MM.1S (cell line): Measurements from ENCODE around the gene CAMLG.
A peak's percentile ranks its signal among the peaks of the same experiment; 100 is the strongest.

Experiments used
- DNase-seq: peaks from one replicate; pipeline ENCODE4 v3.0.0-alpha.2; 2015
- H2AFZ ChIP-seq: fragments of 300-600 bp; sonication (generic); 2 replicates; pipeline ENCODE4 v1.6.0; 2016; ENCODE audit warnings: antibody characterized with exemption, low read length
- H3F3A ChIP-seq: fragments of 300-600 bp; sonication (generic); 2 replicates; pipeline ENCODE4 v1.6.1; 2016; ENCODE audit warnings: mild to moderate bottlenecking, antibody characterized with exemption, low read length, moderate library complexity, mixed read lengths; ENCODE audit not compliant: insufficient read depth
- H3K27ac ChIP-seq: fragments of 300-600 bp; sonication (generic); 2 replicates; pipeline ENCODE4 v1.5.1; 2016; ENCODE audit warnings: mild to moderate bottlenecking, low read length
- H3K27me3 ChIP-seq: fragments of 300-600 bp; sonication (generic); replicated peaks from 2 replicates; pipeline ENCODE4 v1.6.0; 2016; ENCODE audit warnings: low read length; ENCODE audit not compliant: insufficient read depth
- H3K36me3 ChIP-seq: fragments of 300-600 bp; sonication (generic); replicated peaks from 2 replicates; pipeline ENCODE4 v1.6.1; 2016; ENCODE audit warnings: mild to moderate bottlenecking, low read length, mixed read lengths; ENCODE audit not compliant: insufficient read depth
- H3K4me1 ChIP-seq: fragments of 300-600 bp; sonication (generic); 2 replicates; pipeline ENCODE4 v1.6.1; 2016; ENCODE audit warnings: low read length, mixed read lengths
- H3K4me2 ChIP-seq: fragments of 300-600 bp; sonication (generic); 2 replicates; pipeline ENCODE4 v1.6.0; 2016; ENCODE audit warnings: low read depth, low read length
- H3K4me3 ChIP-seq: fragments of 300-600 bp; sonication (generic); 2 replicates; pipeline ENCODE4 v1.5.1; 2016; ENCODE audit warnings: low read length, mixed read lengths
- H3K79me2 ChIP-seq: fragments of 300-600 bp; sonication (generic); 2 replicates; pipeline ENCODE4 v1.6.1; 2016; ENCODE audit warnings: mixed run types, low read length, mixed read lengths
- H3K9ac ChIP-seq: fragments of 300-600 bp; sonication (generic); 2 replicates; pipeline ENCODE4 v1.6.1; 2016; ENCODE audit warnings: low read length, mixed read lengths
- H3K9me2 ChIP-seq: fragments of 300-600 bp; sonication (generic); replicated peaks from 2 replicates; pipeline ENCODE4 v1.6.1; 2016; ENCODE audit warnings: mild to moderate bottlenecking, low read length, mixed read lengths; ENCODE audit not compliant: insufficient read depth
- H3K9me3 ChIP-seq: fragments of 300-600 bp; sonication (generic); replicated peaks from 2 replicates; pipeline ENCODE4 v1.6.1; 2016; ENCODE audit warnings: mild to moderate bottlenecking, low read length, mixed read lengths; ENCODE audit not compliant: insufficient read depth
- H4K20me1 ChIP-seq: fragments of 300-600 bp; sonication (generic); 2 replicates; pipeline ENCODE4 v1.6.1; 2016; ENCODE audit warnings: mild to moderate bottlenecking, low read length, moderate library complexity, mixed read lengths; ENCODE audit not compliant: insufficient read depth
- CTCF ChIP-seq: fragments of 300-600 bp; sonication (generic); IDR thresholded peaks from 2 replicates; pipeline ENCODE4 v1.5.1; 2016; ENCODE audit warnings: antibody characterized with exemption, low read length, mixed read lengths
- EZH2 ChIP-seq: fragments of 300-600 bp; sonication (generic); optimal IDR thresholded peaks from 2 replicates; pipeline ENCODE3; 2017; ENCODE audit warnings: low read depth, mild to moderate bottlenecking, antibody characterized with exemption, low read length, mixed read lengths
- EZH2phosphoT487 ChIP-seq: fragments of 300-600 bp; sonication (generic); IDR thresholded peaks from 2 replicates; pipeline ENCODE4 v1.6.1; 2018; ENCODE audit warnings: antibody characterized with exemption, low read length

Gene CAMLG

GRCh38 chr5:134784241-134784920 lies 46.0 kb downstream of the CAMLG start:
- H3K27ac ChIP-seq, result no peak overlapping the region
- no peak overlapping the region for H3K9ac ChIP-seq

DNA sequence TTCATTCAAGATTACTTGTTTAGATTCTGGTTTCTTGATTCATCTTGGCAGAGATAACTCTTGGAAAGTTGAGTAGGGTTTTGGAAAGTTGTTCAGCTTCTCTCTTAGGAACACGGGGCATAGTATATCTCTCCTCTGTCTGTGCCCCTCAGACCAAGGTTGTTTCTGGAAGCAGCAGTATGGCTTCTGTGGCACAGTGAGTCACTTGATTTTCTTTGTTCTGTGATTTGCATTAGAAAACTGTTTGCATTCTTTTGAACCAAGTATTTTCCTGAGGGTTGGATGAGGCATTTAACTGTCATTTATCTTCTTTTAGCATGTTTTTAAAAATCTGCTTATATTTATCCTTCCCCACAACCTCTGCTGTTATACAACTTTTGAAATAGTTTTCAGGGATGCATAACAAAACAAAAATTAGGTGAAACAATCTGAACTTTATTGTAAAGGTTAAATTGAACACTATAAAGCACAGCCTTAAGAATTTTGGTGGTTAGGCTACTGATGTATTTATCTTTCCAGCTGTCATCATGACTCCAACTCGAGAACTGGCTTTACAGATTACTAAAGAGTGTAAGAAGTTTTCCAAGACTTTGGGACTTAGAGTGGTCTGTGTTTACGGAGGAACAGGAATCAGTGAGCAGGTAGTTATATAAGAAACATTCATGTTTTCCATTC lies 46.7 kb downstream of the CAMLG start:
- Histone ChIP-seq H3K4me2 (no peak overlapping the region), H3K27ac (no peak overlapping the region), H3K9me2 (no peaks in the 10 kb centered on the region), H4K20me1 (no peaks in the 10 kb centered on the region), H3K36me3 (peaks cover 17% of the 10 kb centered on the region; the same call in 1 of the 2 replicates), H3K79me2 (no peaks in the 10 kb centered on the region; the same call in 1 of the 2 replicates), H3K4me3 (no peak overlapping the region), H3F3A (0 out of 2 replicates have a peak, but pooled peaks cover 2% of the 10 kb centered on the region), H2AFZ (no peak overlapping the region), H3K27me3 (no peaks in the 10 kb centered on the region), H3K4me1 (no peaks in the 10 kb centered on the region), H3K9ac (no peak overlapping the region), H3K9me3 (no peaks in the 10 kb centered on the region)
- no peak for DNase-seq
- TF ChIP-seq EZH2 (no peak), EZH2phosphoT487 (no peak), CTCF (no peak)

More at GRCh38 chr5:134784241-134784920, 46.0 kb downstream of the CAMLG start:
- TF ChIP-seq EZH2phosphoT487, result no peak
- 0 out of 2 replicates have a peak, but pooled peaks have one; percentile 8 for TF ChIP-seq CTCF
- peaks cover 20% of the 10 kb centered on the region; the same call in 1 of the 2 replicates for H3K36me3 ChIP-seq
- DNase-seq, result no peak
- 0 out of 2 replicates have a peak, but pooled peaks cover 2% of the 10 kb centered on the region for H3F3A ChIP-seq
- H3K4me1 ChIP-seq, result no peaks in the 10 kb centered on the region
- H2AFZ ChIP-seq, result no peak overlapping the region
- H3K27me3 ChIP-seq, result no peaks in the 10 kb centered on the region
- H3K9me2 ChIP-seq, result no peaks in the 10 kb centered on the region
- H3K9me3 ChIP-seq, result no peaks in the 10 kb centered on the region
- no peaks in the 10 kb centered on the region; the same call in 1 of the 2 replicates for H3K79me2 ChIP-seq
- no peak overlapping the region for H3K4me3 ChIP-seq
- no peak overlapping the region for H3K4me2 ChIP-seq
- no peaks in the 10 kb centered on the region for H4K20me1 ChIP-seq

DNA sequence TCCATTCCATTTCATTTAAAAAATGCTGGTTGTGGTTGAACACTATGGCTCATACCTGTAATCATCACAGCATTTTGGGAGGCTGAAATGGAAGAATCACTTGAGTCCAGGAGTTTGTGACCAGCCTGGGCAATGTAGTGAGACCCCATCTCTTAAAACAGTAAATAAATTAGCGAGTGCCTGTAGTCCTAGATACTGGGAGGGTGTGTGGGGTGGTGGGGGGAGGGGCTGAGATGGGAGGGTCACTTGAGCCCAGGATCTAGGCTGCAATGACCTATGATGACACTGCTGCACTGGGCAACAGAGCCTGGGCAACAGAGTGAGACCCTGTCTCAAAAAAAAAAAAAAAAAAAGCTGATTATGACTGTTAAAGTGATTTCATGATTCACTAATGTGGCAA lies 49.3 kb downstream of the CAMLG start:
- no peaks in the 10 kb centered on the region; the same call in 1 of the 2 replicates for H3K79me2 ChIP-seq
- H3F3A ChIP-seq, result 0 out of 2 replicates have a peak, but pooled peaks cover 2% of the 10 kb centered on the region
- no peaks in the 10 kb centered on the region for H3K9me2 ChIP-seq
- no peak overlapping the region for H3K4me2 ChIP-seq
- no peaks in the 10 kb centered on the region for H3K27me3 ChIP-seq
- no peak overlapping the region for H3K4me3 ChIP-seq
- H2AFZ ChIP-seq, result no peak overlapping the region
- H4K20me1 ChIP-seq, result no peaks in the 10 kb centered on the region
- no peak for DNase-seq
- no peak overlapping the region for H3K27ac ChIP-seq
- H3K4me1 ChIP-seq, result no peaks in the 10 kb centered on the region
- no peaks in the 10 kb centered on the region for H3K9me3 ChIP-seq
- H3K36me3 ChIP-seq, result peaks cover 23% of the 10 kb centered on the region; the same call in 1 of the 2 replicates
- no peak overlapping the region for H3K9ac ChIP-seq
- no peak for TF ChIP-seq EZH2phosphoT487
- TF ChIP-seq CTCF, result no peak
- no peak for TF ChIP-seq EZH2
